ENCODE measurements around the gene PVALEF.
A peak's percentile ranks its signal among the peaks of the same experiment; 100 is the strongest.

Gene PVALEF

DNA sequence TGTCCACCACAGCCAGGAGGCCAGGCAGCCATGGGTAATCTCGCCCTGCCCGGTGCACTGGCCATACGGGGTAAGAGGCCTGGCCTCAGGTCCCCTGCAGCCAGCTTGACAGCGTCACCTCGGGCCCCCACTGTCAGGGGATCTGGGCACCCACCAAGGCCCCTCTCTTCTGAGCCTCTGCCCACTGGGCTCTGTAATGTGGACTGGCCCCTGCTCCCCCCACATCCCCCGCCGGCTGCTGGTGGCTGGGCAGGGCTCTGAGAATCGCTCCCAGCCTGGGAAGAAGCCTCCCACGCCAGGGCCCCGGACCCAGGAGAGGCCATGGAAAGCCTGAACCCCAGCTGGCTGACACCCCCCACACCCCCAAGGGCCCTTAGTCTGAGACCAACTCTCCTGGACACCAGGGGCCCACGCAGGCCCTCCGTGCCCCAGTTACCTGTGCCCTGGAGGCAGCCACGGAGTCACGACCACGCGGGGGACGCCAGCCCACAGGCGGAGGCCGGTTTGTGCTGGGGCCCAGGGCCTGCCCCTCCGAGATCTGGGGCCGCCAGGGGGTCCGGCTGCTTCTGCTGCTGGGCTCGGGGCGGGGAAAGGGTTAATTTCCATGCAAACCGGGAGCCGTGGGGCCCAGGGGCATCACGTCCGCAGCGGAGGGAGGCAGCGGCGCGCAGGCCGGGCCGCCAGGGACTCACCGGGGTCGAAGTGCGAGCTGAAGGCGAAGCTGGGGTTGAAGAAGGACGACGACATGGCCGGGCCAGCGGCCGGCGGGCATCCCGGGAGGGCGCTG is at the start of gene PVALEF:
PVALEF (plus strand) TSS at position 262 of the 787 bp plus-strand sequence. CDS start 15,720 bp downstream, outside the sequence.
- no peak for TF ChIP-seq JUND (IDR thresholded peaks at IDR 0.05; ENCODE audit: low read depth)
- in situ Hi-C loops (cut with HindIII; ENCODE audit: low pct_unique_long_range_greater_than_20kb, low sequenced_read_pairs): no loop called here
- DNase-seq (ENCODE audit: low read depth in 1 of 2, low spot score in 1 of 2): peak in 1 of 2 experiments; percentile 57

DNA sequence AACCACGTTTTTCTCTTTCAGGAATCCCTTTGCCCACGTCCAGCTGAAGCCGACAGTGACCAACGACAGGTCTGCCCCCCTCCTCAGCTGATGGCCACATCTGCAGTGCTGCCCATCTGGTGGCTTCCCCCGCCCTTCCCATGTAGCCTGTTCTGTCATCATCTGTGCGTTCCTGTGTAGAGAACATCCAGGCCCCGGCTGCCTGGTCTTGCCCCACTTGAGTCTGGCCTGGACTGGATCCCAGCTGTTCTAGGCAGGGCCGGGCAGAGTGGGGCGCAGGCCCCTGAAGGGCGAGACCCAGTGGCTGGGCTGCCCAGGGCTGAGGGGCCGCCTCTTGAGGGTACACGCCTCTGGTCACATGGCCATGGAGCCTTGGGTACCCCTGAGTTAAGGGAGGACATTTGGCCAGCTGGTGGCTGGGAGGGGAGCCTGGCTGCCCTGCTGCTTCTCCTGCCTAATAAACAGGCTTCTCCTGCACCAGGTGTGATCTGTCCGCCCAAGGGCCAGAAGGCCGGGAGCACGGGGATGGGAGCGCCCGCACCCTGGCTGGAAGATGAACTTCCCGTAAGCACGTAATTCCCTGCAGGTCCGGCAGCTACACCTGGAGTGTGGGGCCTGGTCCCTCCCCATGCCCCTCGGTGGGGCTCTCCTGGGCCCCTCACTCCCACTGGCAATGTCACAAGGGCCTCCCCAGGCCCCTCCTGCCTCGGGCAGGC is 49.4 kb upstream of the PVALEF start:
- no peak for DNase-seq (ENCODE audit: low read depth in 1 of 2, low spot score in 1 of 2)
- no peak for TF ChIP-seq JUND (IDR thresholded peaks at IDR 0.05; ENCODE audit: low read depth)
- in situ Hi-C loops (cut with HindIII; ENCODE audit: low pct_unique_long_range_greater_than_20kb, low sequenced_read_pairs): no loop called here

DNA sequence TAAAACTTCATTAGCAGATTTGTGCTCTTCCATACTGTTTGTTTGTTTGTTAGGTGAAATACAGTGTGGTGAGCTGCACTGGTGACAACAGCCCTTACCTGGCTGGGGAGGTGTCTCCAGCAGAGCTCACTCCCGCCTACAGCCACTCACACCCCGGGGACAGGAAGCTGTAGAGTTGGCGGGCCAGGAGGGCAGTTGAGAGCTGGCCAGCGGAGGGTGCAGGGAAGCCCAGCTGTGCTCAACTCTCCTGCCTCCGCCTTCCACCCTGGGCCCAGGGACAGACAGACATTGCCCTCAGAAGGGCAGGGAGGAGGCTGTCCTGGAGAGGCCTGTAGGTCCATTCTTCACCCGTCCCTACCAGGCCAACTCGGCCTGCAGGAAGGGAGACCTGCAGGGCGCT is 48.6 kb upstream of the PVALEF start:
- in situ Hi-C loops (cut with HindIII; ENCODE audit: low pct_unique_long_range_greater_than_20kb, low sequenced_read_pairs): no loop called here
- no peak for DNase-seq (ENCODE audit: low read depth in 1 of 2, low spot score in 1 of 2)
- TF ChIP-seq JUND (IDR thresholded peaks at IDR 0.05; ENCODE audit: low read depth): no peak

DNA sequence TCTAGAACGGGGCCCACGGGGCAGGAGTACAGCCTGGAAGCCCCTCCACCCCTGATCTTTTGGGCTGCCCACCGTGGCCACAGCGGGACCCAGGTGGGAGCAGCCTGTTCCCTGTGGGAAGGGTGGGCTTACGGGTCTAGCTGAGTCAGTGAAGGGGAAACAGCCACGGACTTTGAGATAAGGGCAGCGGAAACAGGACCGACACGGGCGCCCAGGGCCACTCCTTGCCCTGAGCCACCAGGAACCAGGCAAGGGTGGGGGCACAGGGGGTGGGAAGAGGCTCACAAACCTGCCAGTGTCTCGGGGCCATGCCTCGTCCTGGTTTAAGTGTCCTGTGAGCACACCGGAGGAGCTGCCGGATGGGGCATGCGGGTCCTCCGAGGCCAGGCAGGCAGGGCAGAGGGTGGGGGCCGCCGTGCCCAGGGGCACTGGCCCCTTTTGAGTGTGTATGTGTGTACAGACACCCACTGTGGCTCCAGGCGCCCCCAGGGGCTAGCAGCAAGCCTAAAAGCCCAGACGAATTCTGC is 47.6 kb upstream of the PVALEF start:
- DNase-seq (ENCODE audit: low read depth in 1 of 2, low spot score in 1 of 2): no peak
- TF ChIP-seq JUND (IDR thresholded peaks at IDR 0.05; ENCODE audit: low read depth): no peak
- in situ Hi-C loops (cut with HindIII; ENCODE audit: low pct_unique_long_range_greater_than_20kb, low sequenced_read_pairs): no loop called here

- TF ChIP-seq JUND (IDR thresholded peaks at IDR 0.05; ENCODE audit: low read depth): no peak
- no peak for DNase-seq (ENCODE audit: low read depth in 1 of 2, low spot score in 1 of 2)
- in situ Hi-C loops (cut with HindIII; ENCODE audit: low pct_unique_long_range_greater_than_20kb, low sequenced_read_pairs): no loop called here
These were observed 46.7 kb upstream of the PVALEF start for GRCh38 chr17:81118308-81119221.

DNA sequence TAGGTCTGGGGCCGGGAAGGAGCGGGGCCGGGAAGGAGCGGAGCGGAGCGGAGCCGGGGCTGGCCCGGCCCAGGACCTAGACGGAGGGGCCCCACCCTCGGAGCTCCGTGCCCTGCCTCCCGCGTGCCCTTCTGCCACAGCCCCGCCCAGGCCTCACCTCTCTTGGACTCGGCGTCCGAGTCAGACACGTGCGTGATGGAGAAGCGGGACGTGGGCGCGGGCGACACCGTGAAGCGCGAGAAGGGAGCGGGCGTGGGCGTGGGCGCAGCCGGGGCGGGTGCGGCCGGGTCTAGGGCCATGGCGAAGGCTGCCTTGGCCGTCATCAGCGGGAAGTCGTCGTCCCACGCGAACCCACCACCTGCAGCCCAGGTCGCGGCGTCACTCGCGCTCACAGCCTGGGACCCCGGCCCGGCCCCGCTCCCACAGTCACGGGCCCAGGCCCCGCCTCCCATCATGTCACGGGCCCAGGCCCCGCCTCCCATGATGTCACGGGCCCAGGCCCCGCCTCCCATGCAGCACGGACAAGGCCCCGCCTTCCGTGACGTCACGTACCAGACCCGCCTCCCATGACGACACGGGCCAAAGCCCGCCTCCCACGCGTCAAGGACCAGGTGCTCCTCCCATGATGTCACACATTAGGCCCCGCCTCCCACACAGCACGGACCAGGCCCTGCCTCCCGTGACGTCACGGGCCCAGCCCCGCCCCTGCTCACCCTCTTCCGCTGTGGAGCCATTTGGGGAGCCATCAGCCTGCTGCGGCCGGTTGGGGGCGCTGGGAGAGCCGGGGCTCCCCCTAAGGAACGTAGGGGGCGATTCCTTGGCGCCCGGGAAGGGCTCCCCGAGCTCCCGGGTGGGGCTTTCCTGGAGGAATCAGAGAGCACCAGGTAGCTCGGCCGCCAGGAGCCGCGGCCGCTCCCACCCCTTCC is 45.8 kb upstream of the PVALEF start:
- in situ Hi-C loops (cut with HindIII; ENCODE audit: low pct_unique_long_range_greater_than_20kb, low sequenced_read_pairs): no loop called here
- DNase-seq (ENCODE audit: low read depth in 1 of 2, low spot score in 1 of 2): peak; percentile 95 to 99
- TF ChIP-seq JUND (IDR thresholded peaks at IDR 0.05; ENCODE audit: low read depth): no peak

DNA sequence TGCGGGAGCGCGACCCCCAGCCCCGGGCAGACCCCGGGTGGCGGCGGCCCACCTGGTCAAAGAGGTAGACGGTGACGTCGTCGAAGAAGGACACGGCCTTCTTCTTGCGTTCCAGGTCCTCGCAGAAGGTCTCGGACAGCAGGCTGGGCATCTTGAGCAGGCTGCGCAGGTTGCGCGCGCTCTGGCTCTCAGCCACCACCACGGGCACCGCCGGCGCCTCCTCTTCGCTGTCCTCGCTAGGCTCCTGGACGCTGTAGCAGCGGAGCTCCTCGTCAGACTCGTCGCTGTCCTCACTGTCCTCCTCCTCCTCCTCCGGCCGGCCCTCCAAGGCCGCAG is 45.2 kb upstream of the PVALEF start:
- in situ Hi-C loops (cut with HindIII; ENCODE audit: low pct_unique_long_range_greater_than_20kb, low sequenced_read_pairs): no loop called here
- TF ChIP-seq JUND (IDR thresholded peaks at IDR 0.05; ENCODE audit: low read depth): no peak
- DNase-seq (ENCODE audit: low read depth in 1 of 2, low spot score in 1 of 2): no peak

DNA sequence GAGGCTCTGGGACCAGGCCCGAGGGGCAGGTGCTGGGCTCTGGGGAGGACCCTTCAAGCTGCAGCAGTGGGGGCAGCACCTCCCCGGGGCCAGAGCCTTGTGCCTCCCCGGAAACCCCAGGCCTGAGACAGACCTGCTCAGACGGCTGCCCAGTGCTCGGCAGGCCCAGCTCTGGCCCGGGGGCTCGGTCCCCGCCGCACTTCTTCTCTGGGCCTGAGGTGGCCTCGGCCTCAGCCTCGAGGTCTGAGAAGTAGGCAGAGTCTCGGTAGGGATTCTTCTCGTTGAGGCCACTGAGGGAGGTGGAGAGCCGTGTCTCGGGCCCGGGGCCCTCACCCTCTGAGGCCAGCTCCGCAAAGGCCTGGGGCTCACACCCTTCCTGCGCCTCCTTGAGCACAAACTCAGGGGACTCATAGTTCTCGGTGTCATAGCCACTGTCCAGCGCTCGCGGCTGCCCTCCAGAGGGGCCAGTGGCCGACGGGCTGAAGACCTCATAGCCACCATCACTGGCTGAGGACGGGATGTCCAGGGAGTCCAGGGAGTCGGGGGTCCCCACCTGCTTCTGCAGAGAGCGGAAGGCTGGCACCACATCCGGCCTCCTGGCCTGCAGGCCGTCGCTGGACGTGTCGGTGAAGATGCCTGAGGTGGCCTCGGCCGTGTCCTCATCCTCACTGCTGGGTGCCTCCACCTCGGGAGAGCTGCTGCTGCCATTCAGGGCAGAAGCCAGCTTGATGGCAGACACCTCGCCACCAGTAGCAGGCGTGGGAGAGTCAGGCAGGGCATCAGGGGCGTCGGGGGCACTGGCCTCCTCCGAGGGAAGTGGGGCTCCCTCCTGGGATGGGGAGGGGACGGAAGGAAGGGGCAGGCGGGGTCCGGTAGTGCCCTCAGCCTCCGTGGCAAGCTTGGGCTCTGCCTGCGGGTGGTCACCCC is 44.3 kb upstream of the PVALEF start:
- in situ Hi-C loops (cut with HindIII; ENCODE audit: low pct_unique_long_range_greater_than_20kb, low sequenced_read_pairs): no loop called here
- no peak for DNase-seq (ENCODE audit: low read depth in 1 of 2, low spot score in 1 of 2)
- no peak for TF ChIP-seq JUND (IDR thresholded peaks at IDR 0.05; ENCODE audit: low read depth)

- in situ Hi-C loops (cut with HindIII; ENCODE audit: low pct_unique_long_range_greater_than_20kb, low sequenced_read_pairs): no loop called here
- no peak for DNase-seq (ENCODE audit: low read depth in 1 of 2, low spot score in 1 of 2)
- TF ChIP-seq JUND (IDR thresholded peaks at IDR 0.05; ENCODE audit: low read depth): no peak
These were observed 43.2 kb upstream of the PVALEF start for GRCh38 chr17:81121841-81122733.

All from T47D (cell line).